Gastrocnemius medialis (tissue), 4 donors: ENCODE results near the gene HLA-DPB1. TPM values are rescaled to one million over a fixed set of nuclear protein-coding genes. Genes with fewer than 3 reads are reported as not detected.
A peak's percentile ranks its signal among the peaks of the same experiment; 100 is the strongest.

Source experiments
- ATAC-seq, 2 donors: fragments of 150-250 bp; one replicate each; pipeline ENCODE4 v1.9.1; 2016
- DNase-seq, 2 donors: peaks; one replicate each; pipeline ENCODE4 v3.0.0-alpha.2; 2019
- H3K27ac ChIP-seq, 4 donors: fragments of 200-600 bp; sonication (generic); 1 replicate in 1 of 4; 2 replicates in 3 of 4; pipeline ENCODE4 v1.5.1; 2016 to 2018; ENCODE audit warnings: mild to moderate bottlenecking in 2 of 4, moderate library complexity in 1 of 4
- H3K27me3 ChIP-seq, 3 donors: fragments of 200-600 bp; sonication (generic) in 2 of 3; 1 replicate in 1 of 3; 2 replicates in 2 of 3; pipeline versions ENCODE4 v1.5.1 to v1.6.0; 2016 to 2019; ENCODE audit warnings: mild to moderate bottlenecking in 1 of 3, moderate library complexity in 1 of 3
- H3K36me3 ChIP-seq, 2 donors: fragments of 200-600 bp; sonication (generic) in 1 of 2; one replicate each; pipeline ENCODE4 v1.5.1; 2017 to 2018
- H3K4me1 ChIP-seq, 2 donors: fragments of 200-600 bp; sonication (generic) in 1 of 2; one replicate each; pipeline ENCODE4 v1.5.1; 2016 to 2017; ENCODE audit warnings: mild to moderate bottlenecking in 2 of 2
- H3K4me3 ChIP-seq, 4 donors: fragments of 200-600 bp; sonication (generic) in 3 of 4; 1 replicate in 1 of 4; 2 replicates in 3 of 4; pipeline ENCODE4 v1.5.1; 2016 to 2019; ENCODE audit warnings: mild to moderate bottlenecking in 2 of 4
- H3K9me3 ChIP-seq, 3 donors: fragments of 200-600 bp; sonication (generic) in 2 of 3; 1 replicate in 1 of 3; 2 replicates in 2 of 3; pipeline ENCODE4 v1.5.1; 2016 to 2019
- CTCF ChIP-seq, 5 experiments: fragments of 450-650 bp in 3 of 5; fragments of 200-600 bp in 2 of 5; sonication (generic) in 2 of 5; IDR thresholded peaks in 4 of 5; conservative IDR thresholded peaks in 1 of 5; 1 replicate in 4 of 5; 2 replicates in 1 of 5; pipeline ENCODE4 v1.5.1; 2016 to 2019; ENCODE audit warnings: antibody characterized with exemption in 5 of 5, mild to moderate bottlenecking in 3 of 5, moderate library complexity in 3 of 5
- POLR2A ChIP-seq, 2 donors: fragments of 450-650 bp; IDR thresholded peaks; one replicate each; pipeline ENCODE4 v1.6.1; 2017; ENCODE audit warnings: antibody characterized with exemption in 2 of 2, mild to moderate bottlenecking in 2 of 2, moderate library complexity in 2 of 2
- in situ Hi-C, 4 donors: fragments of 200-750 bp; cut with MboI; loops; one replicate each; pipeline versions ENCODE4 v1.15.0 to v1.8.0; 2017; ENCODE audit warnings: low sequenced_read_pairs in 4 of 4
- intact Hi-C: fragments of 100-400 bp; cut with DNase I; formaldehyde crosslinking; loops from one replicate; pipeline ENCODE4 v1.15.1; 2023; ENCODE audit warnings: low total_unique reads
- total RNA-seq, 4 donors: library from RNA; depleted of rRNA; stranded (reverse); fragments of >200 nt; gene quantifications; one replicate each; pipeline versions ENCODE4 v1.1.0 to v1.2.3, GENCODE V29; 2016

HLA-DPB1 gene
- total RNA-seq, result 10 to 100 TPM; 16.7 to 52.1 (median 23.5) TPM

- no peak for DNase-seq
- Histone ChIP-seq H3K27ac (peak within 1 kb of the TSS; percentile 69 to 78 (median 77)), H3K9me3 (no peaks in the 10 kb centered on the region), H3K4me3 (peak within 1 kb of the TSS; percentile 16 to 55 (median 47)), H3K27me3 (peaks cover 2 to 14% (median 6%) of the 10 kb centered on the region in 3 donors), H3K36me3 (no peaks in the 10 kb centered on the region), H3K4me1 (no peaks in the 10 kb centered on the region)
- TF ChIP-seq CTCF (IDR thresholded peaks at IDR 0.05 in 4 of 5, conservative IDR thresholded peaks at IDR 0.05 in 1 of 5), result no peak
- peak; percentile 32 to 60 for TF ChIP-seq POLR2A (IDR thresholded peaks at IDR 0.05)
- ATAC-seq, result peak; percentile 88 to 95
- intact Hi-C loops, result loop anchor here (5.0 kb wide), 1 partner anchor 58 kb away; no protein-coding TSS in a partner anchor
- in situ Hi-C loops, result loop anchor here in 1 of 4 donors (5.0 kb wide), 1 partner anchor 58 kb away; no protein-coding TSS in a partner anchor
Observed at GRCh38 chr6:33075568-33076405, at the start of gene HLA-DPB1. TSS of gene HLA-DPB1 (plus strand) at chr6:33075990. CDS start at chr6:33076042, 52 bp downstream.

GRCh38 chr6:33028220-33028849 lies 47.5 kb upstream of the HLA-DPB1 start:
- intact Hi-C loops, result no loop called here
- TF ChIP-seq POLR2A (IDR thresholded peaks at IDR 0.05) (no peak), CTCF (IDR thresholded peaks at IDR 0.05 in 4 of 5, conservative IDR thresholded peaks at IDR 0.05 in 1 of 5) (no peak)

GRCh38 chr6:33029328-33030184 lies 46.2 kb upstream of the HLA-DPB1 start:
- ATAC-seq (peak; percentile 72 to 90), DNase-seq (peak in 1 of 2 donors; percentile 34)
- no peak overlapping the region for H3K4me3 ChIP-seq
- in situ Hi-C loops, result no loop called here
- H3K4me1 ChIP-seq, result no peaks in the 10 kb centered on the region
- TF ChIP-seq POLR2A (IDR thresholded peaks at IDR 0.05) (peak in 1 of 2 donors; percentile 31), CTCF (IDR thresholded peaks at IDR 0.05 in 4 of 5, conservative IDR thresholded peaks at IDR 0.05 in 1 of 5) (no peak)
- H3K27ac ChIP-seq, result peak overlapping the region; percentile 49 to 75 (median 66)
- peaks cover 0 to 6% (median 0%) of the 10 kb centered on the region in 3 donors for H3K27me3 ChIP-seq
- intact Hi-C loops, result no loop called here
- no peaks in the 10 kb centered on the region for H3K9me3 ChIP-seq
- H3K36me3 ChIP-seq, result no peaks in the 10 kb centered on the region

More at GRCh38 chr6:33028220-33028849, 47.5 kb upstream of the HLA-DPB1 start:
- peaks cover 0 to 4% (median 0%) of the 10 kb centered on the region in 3 donors for H3K27me3 ChIP-seq
- H3K4me3 ChIP-seq, result no peak overlapping the region
- in situ Hi-C loops, result no loop called here
- DNase-seq (no peak), ATAC-seq (no peak)
- no peaks in the 10 kb centered on the region for H3K36me3 ChIP-seq
- H3K4me1 ChIP-seq, result no peaks in the 10 kb centered on the region
- no peaks in the 10 kb centered on the region for H3K9me3 ChIP-seq
- H3K27ac ChIP-seq, result peak overlapping the region in 3 of 4 donors; percentile 59 to 75 (median 74)

- TF ChIP-seq POLR2A (IDR thresholded peaks at IDR 0.05) (no peak), CTCF (IDR thresholded peaks at IDR 0.05 in 4 of 5, conservative IDR thresholded peaks at IDR 0.05 in 1 of 5) (no peak)
- intact Hi-C loops (no loop called here), in situ Hi-C loops (no loop called here)
Observed at GRCh38 chr6:33030245-33030644, 45.5 kb upstream of the HLA-DPB1 start.

More at GRCh38 chr6:33030245-33030644, 45.5 kb upstream of the HLA-DPB1 start:
- no peaks in the 10 kb centered on the region for H3K36me3 ChIP-seq
- DNase-seq (no peak), ATAC-seq (no peak)
- H3K27me3 ChIP-seq, result peaks cover 0 to 12% (median 0%) of the 10 kb centered on the region in 3 donors
- H3K27ac ChIP-seq, result peak overlapping the region in 3 of 4 donors; percentile 59 to 74 (median 72)
- H3K9me3 ChIP-seq, result no peaks in the 10 kb centered on the region
- no peak overlapping the region for H3K4me3 ChIP-seq
- H3K4me1 ChIP-seq, result no peaks in the 10 kb centered on the region
